Large intestine (tissue), 3 donors: ENCODE data around the gene PSEN2. TPM values are rescaled to one million over a fixed set of nuclear protein-coding genes. Genes with fewer than 3 reads are reported as not detected.

Source experiments
- DNase-seq, 2 donors: peaks; one replicate each; pipeline versions ENCODE4 v3.0.0 to v3.0.0-alpha.2; 2013
- H3K27ac ChIP-seq: one replicate; pipeline ENCODE4 v1.5.1; 2013; ENCODE audit warnings: low read length
- H3K27me3 ChIP-seq: 2 replicates; pipeline ENCODE4 v1.6.1; 2013; ENCODE audit warnings: low read length; ENCODE audit not compliant: control insufficient read depth, insufficient read depth
- H3K36me3 ChIP-seq: 2 replicates; pipeline ENCODE4 v1.6.1; 2013; ENCODE audit warnings: low read length; ENCODE audit not compliant: control insufficient read depth, insufficient read depth
- H3K4me1 ChIP-seq: one replicate; pipeline ENCODE4 v1.6.1; 2013; ENCODE audit warnings: low read length; ENCODE audit not compliant: control insufficient read depth, insufficient read depth
- H3K4me3 ChIP-seq: one replicate; pipeline ENCODE4 v1.5.1; 2013; ENCODE audit warnings: low read length
- H3K9me3 ChIP-seq: one replicate; pipeline ENCODE4 v1.6.1; 2013; ENCODE audit warnings: mild to moderate bottlenecking, low read depth, low read length, moderate library complexity; ENCODE audit not compliant: control insufficient read depth
- WGBS: methylation state at CpG from one replicate; pipeline ENCODE4 v1.1.5; 2013; ENCODE audit warnings: low lambda C conversion rate; ENCODE audit not compliant: insufficient coverage; 5-methylcytosine and 5-hydroxymethylcytosine counted together
- polyA plus RNA-seq: library from polyadenylated mRNA; unstranded; fragments of 120-200 nt; gene quantifications from one replicate; pipeline ENCODE4 v1.2.1, GENCODE V29; 2013

Gene PSEN2
- polyA plus RNA-seq, 1 donor = 16.1 TPM

- Histone ChIP-seq H3K27ac (no peak overlapping the region), H3K9me3 (no peaks in the 10 kb centered on the region), H3K27me3 (no peaks in the 10 kb centered on the region), H3K4me3 (no peak overlapping the region), H3K4me1 (no peaks in the 10 kb centered on the region), H3K36me3 (no peaks in the 10 kb centered on the region)
- DNase-seq = no peak
- no CpG with 5 or more reads among the region's 5 CpGs for WGBS
These were observed 7.0 kb upstream of the PSEN2 start for GRCh38 chr1:226863446-226863845.

- DNase-seq = peak in 1 of 2 donors; percentile 43
- H3K27me3 ChIP-seq = peaks cover 2% of the 10 kb centered on the region
- no peak overlapping the region for H3K27ac ChIP-seq
- no peaks in the 10 kb centered on the region for H3K9me3 ChIP-seq
- H3K36me3 ChIP-seq = no peaks in the 10 kb centered on the region
- H3K4me3 ChIP-seq = no peak overlapping the region
- H3K4me1 ChIP-seq = no peaks in the 10 kb centered on the region
- WGBS = no CpG with 5 or more reads among the region's 4 CpGs
These were observed 6.1 kb upstream of the PSEN2 start for GRCh38 chr1:226864311-226864710.

GRCh38 chr1:226865590-226865989, 4.8 kb upstream of the PSEN2 start:
- Histone ChIP-seq H3K27me3 (peaks cover 2% of the 10 kb centered on the region), H3K27ac (no peak overlapping the region), H3K4me3 (no peak overlapping the region), H3K36me3 (no peaks in the 10 kb centered on the region), H3K4me1 (no peaks in the 10 kb centered on the region), H3K9me3 (no peaks in the 10 kb centered on the region)
- DNase-seq = no peak
- WGBS = 50% methylated on average over 1 of the region's 4 CpGs

- 20% methylated on average over 1 of the region's 6 CpGs for WGBS
- H3K4me3 ChIP-seq = no peak overlapping the region
These were observed 2.9 kb upstream of the PSEN2 start for GRCh38 chr1:226867461-226868054.

DNA sequence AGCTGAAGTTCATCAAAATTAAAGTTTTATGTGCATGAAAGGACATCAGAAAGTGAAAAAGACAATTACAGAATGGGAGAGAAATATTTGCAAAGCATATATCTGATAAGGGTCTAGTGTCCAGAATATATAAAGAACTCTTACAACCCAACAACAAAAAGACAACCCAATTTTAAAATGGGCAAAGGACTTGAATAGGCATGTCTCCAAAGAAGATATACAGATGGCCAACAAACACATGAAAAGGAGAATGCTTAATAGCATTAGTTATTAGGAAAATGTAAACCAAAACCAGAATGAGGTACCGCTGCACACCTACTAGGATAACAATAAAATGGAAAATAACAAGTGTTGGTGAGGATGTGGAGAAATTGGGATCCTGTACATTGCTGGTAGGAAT, 1.7 kb upstream of the PSEN2 start:
- no peak for DNase-seq
- H3K36me3 ChIP-seq = no peaks in the 10 kb centered on the region
- WGBS = no CpG with 5 or more reads among the region's 1 CpG
- H3K27me3 ChIP-seq = peaks cover 2% of the 10 kb centered on the region
- no peak overlapping the region for H3K4me3 ChIP-seq
- peaks cover 9% of the 10 kb centered on the region for H3K4me1 ChIP-seq
- no peak overlapping the region for H3K27ac ChIP-seq
- H3K9me3 ChIP-seq = no peaks in the 10 kb centered on the region

More at GRCh38 chr1:226867461-226868054, 2.9 kb upstream of the PSEN2 start:
- no peak for DNase-seq
- H3K27me3 ChIP-seq = peaks cover 2% of the 10 kb centered on the region
- no peak overlapping the region for H3K27ac ChIP-seq
- H3K9me3 ChIP-seq = no peaks in the 10 kb centered on the region
- peaks cover 9% of the 10 kb centered on the region for H3K4me1 ChIP-seq
- H3K36me3 ChIP-seq = no peaks in the 10 kb centered on the region

DNA sequence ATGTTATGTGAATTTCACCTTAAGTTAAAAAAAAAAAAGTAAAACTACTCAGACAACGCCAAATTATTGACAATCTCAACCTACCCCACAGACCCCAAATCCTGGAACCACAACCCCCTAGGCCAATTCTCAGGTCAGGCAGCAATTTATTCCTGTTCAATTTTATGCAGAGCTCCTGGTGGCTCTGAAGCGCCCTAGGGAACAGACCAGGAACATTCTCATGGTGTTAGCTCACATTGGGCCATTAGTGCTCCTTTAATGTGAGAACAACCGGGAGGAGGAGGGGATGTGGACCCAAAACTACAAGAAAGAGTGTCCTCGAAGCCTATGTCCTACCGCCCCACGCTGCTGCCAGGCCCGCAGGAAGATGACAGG, 403 bp upstream of the PSEN2 start:
- Histone ChIP-seq H3K9me3 (no peaks in the 10 kb centered on the region), H3K27me3 (peaks cover 2% of the 10 kb centered on the region), H3K36me3 (no peaks in the 10 kb centered on the region), H3K4me1 (peaks cover 12% of the 10 kb centered on the region), H3K4me3 (peak overlapping the region; percentile 34), H3K27ac (no peak overlapping the region)
- no peak for DNase-seq
- WGBS = no CpG with 5 or more reads among the region's 7 CpGs

DNA sequence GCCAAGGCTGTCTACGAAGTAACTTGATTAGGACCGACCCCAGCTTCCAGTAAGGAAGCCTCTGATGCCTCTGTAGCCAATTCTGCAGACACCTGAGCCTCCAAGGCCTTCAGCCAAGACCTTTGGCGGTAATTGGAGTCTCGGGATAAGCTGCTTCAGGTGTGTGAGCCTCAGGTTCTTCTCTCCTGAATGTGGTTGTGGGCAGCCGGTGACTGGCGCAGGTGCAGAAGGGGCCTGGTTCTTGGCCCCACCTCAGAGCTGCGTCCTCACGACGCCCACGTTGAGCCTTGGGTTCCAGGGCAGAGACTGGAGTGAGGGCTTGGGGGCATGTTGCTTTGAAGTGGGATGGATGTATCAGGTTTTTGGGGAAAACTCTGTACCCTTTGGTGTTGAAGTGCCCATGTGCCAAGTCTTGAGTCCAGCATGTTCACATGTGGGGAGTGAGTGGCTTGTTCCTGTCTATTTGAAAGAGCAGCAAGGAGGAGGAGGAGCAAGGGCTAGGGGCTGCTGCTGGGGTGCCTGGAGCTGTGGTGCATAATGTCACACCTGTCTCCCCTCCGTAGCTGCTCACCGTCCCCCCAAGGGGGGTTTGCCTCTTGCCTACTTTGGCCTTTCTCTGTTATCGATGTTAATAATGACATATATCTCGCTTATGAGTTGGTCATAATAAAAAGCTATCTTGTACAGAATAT, 1.4 kb downstream of the PSEN2 start:
- no peak overlapping the region for H3K27ac ChIP-seq
- no peak for DNase-seq
- no CpG with 5 or more reads among the region's 14 CpGs for WGBS

GRCh38 chr1:226872437-226872836, 2.0 kb downstream of the PSEN2 start:
- Histone ChIP-seq H3K4me3 (no peak overlapping the region), H3K27me3 (peaks cover 2% of the 10 kb centered on the region), H3K4me1 (peaks cover 21% of the 10 kb centered on the region), H3K36me3 (no peaks in the 10 kb centered on the region), H3K9me3 (no peaks in the 10 kb centered on the region), H3K27ac (no peak overlapping the region)
- peak in 1 of 2 donors; percentile 43 for DNase-seq
- WGBS = no CpG with 5 or more reads among the region's 7 CpGs

More for the DNA sequence above, 1.4 kb downstream of the PSEN2 start:
- Histone ChIP-seq H3K27me3 (peaks cover 2% of the 10 kb centered on the region), H3K4me3 (peak overlapping the region; percentile 59), H3K4me1 (peaks cover 21% of the 10 kb centered on the region), H3K9me3 (no peaks in the 10 kb centered on the region), H3K36me3 (no peaks in the 10 kb centered on the region)

- DNase-seq = no peak
- H3K27ac ChIP-seq = no peak overlapping the region
- H3K9me3 ChIP-seq = no peaks in the 10 kb centered on the region
- no peak overlapping the region for H3K4me3 ChIP-seq
- peaks cover 3% of the 10 kb centered on the region for H3K36me3 ChIP-seq
- peaks cover 21% of the 10 kb centered on the region for H3K4me1 ChIP-seq
- no CpG with 5 or more reads among the region's 7 CpGs for WGBS
- H3K27me3 ChIP-seq = peaks cover under 1% of the 10 kb centered on the region
These were observed 3.6 kb downstream of the PSEN2 start for GRCh38 chr1:226873771-226874578.

GRCh38 chr1:226874579-226875425, 4.4 kb downstream of the PSEN2 start:
- Histone ChIP-seq H3K27ac (no peak overlapping the region), H3K27me3 (no peaks in the 10 kb centered on the region), H3K9me3 (no peaks in the 10 kb centered on the region), H3K36me3 (peaks cover 6% of the 10 kb centered on the region), H3K4me3 (no peak overlapping the region), H3K4me1 (peaks cover 21% of the 10 kb centered on the region)
- no peak for DNase-seq
- WGBS = no CpG with 5 or more reads among the region's 12 CpGs
